Hematopoietic multipotent progenitor cell treated with erythropoietin and hydrocortisone succinate and interleukin-3 and kit ligand, for 15 days (in vitro differentiated cells): ENCODE results near the gene RGSL1.

Source experiments
- DNase-seq: peaks from one replicate; pipeline ENCODE4 v3.0.0-alpha.2; 2015; ENCODE audit warnings: low spot score

RGSL1 gene

GRCh38 chr1:182549346-182549745 lies 99.4 kb downstream of the RGSL1 start:
- DNase-seq: no peak

- no peak for DNase-seq
Measured at GRCh38 chr1:182549811-182550210, 99.9 kb downstream of the RGSL1 start.

- DNase-seq: no peak
Measured at GRCh38 chr1:182552527-182552926, 102.6 kb downstream of the RGSL1 start.

- no peak for DNase-seq
Measured at GRCh38 chr1:182555493-182555892, 105.5 kb downstream of the RGSL1 start.

- no peak for DNase-seq
Measured at GRCh38 chr1:182556279-182556678, 106.3 kb downstream of the RGSL1 start.

GRCh38 chr1:182560392-182560984 lies 110.5 kb downstream of the RGSL1 start:
- DNase-seq: no peak

DNA sequence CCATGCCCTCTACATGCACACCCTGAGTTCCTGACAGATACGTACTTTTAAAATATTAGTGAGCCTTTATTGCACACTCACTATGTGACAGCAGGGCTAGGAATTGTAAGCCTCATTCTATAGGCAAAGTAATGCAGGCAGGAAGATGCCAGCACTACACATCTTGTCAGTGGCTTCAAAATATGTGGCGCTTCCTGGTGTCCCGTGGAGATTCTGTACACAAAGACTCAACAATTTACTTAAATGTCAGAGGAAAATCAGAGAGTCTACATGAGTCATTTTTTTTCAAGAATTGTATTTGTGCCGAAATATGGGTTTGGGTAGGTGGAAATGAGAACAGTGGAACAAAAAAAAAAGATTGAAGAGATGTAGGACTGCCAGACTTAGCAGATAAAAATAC lies 111.5 kb downstream of the RGSL1 start:
- no peak for DNase-seq

DNA sequence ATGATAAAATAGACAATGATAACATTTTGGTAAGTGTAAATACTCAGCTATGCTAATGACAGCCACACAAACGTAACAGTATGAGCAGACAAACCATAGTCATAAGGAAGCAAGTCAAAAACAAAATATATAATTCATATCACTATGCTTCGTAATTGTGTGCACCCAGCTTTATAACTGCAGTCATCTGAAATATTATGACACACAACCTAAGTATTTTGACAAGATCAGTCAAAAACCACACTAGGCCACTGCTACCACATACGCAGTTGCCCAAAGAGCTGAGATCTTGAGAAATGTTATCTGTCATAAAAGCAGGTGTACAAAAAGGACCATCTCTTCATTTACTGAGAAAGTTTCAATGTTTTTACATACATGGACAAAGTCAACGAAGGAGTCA lies 113.1 kb downstream of the RGSL1 start:
- DNase-seq: no peak

- DNase-seq: no peak
Measured at GRCh38 chr1:182564406-182565004, 114.6 kb downstream of the RGSL1 start.

- no peak for DNase-seq
Measured at GRCh38 chr1:182565537-182565936, 115.6 kb downstream of the RGSL1 start.

DNA sequence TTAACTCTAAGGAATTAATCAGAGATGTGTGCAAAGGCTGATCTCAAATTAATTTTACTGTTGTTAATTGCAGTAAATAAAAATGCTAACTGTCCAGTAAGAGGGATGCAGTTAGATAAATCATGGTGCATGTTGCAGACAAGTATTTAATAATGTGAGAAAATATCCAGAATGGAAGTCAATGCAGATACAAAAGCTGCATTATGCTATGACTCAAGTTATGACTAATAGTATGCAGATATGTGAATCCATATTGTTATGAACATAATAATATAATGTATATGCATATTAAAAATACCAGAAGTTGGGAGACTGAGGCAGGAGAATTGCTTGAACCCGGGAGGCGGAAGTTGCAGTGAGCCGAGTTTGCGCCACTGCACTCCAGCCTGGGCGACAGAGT lies 117.7 kb downstream of the RGSL1 start:
- DNase-seq: no peak

DNA sequence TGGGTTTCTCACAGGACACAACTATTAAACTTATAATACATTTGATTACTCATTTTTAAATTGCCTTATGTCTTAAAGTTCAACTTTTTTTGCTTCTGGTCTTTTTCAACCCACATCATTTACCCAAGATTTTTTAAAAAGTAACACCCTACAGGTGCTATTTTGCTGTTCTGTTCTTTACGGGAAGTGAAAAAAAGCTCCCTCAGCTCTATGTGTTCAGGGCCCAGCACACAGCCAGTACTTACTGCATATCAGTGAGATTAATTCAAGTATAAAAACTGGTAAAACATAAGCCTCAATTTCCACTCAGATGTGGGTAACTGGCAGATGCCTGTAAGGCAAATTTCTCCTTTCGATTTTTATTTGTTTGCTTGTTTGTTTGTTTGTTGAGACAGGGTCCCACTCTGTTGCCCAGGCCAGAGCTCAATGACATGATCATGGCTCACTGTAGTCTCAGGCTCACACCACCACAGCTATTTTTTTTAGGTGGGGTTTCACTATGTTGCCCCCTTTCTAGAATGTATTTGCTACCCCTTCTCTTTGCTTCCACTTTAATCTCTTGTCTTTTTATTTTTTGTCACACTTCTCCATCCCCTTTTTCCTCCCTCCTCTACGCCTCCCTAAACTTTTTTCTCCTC lies 118.8 kb downstream of the RGSL1 start:
- no peak for DNase-seq

- DNase-seq: no peak
Measured at GRCh38 chr1:182569939-182570610, 120.1 kb downstream of the RGSL1 start.

DNA sequence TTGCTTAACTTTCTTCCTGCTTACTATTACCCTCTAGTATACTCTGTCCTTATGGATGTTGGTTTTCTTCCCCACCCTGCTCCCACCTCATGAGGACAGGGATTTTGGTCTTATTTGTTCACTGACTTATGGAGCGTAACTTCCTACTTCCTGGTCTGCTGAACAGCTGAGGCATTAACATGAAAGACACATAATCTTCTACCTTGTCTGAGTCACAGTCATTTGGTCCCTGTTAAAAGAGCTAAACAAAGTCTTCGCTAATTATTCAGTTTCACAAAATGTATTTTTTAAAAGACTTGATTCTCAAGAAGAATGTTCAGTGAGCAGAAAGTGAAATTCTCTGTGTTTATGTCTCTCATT lies 120.6 kb downstream of the RGSL1 start:
- no peak for DNase-seq

DNA sequence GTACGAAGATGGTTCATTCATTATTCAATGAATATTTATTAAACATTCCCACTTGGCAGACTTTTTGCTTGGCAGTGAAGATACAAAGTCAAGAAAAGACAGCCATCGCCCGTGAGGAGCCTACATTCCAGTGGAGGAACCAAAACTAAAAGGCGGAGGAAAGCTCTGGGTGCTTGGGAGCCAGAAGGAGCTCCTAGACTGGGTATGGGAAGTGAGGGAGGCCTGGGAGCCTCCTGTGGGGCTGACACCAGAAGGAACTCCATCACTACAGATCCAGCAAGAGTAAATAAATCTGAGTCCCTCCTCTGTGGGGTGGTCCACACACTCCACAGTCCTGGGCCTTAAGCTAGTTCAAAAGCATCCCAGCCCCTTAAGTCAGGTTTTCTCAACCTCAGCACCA lies 124.2 kb downstream of the RGSL1 start:
- no peak for DNase-seq

- no peak for DNase-seq
Measured at GRCh38 chr1:182575540-182576149, 125.7 kb downstream of the RGSL1 start.

DNA sequence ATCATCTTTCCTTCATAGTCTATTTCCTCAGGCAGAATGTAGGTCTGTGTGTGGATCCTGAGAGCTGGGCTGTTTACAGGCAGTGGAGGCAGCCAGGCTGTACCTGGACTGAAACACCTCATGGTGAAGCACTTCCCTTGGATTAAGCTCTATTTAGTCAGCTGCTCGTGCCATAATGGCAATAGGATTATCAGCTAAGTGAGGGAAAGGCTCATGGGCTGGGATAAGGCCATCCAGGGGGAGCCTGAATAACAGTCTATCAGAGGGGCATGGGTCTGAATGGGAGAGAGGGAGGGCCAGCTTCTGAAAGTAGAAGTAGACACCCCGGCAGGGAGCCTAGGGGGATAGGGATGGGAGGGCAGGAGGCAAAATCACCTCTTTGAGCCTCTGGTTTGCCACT lies 130.8 kb downstream of the RGSL1 start:
- no peak for DNase-seq

GRCh38 chr1:182584746-182585145 lies 134.8 kb downstream of the RGSL1 start:
- DNase-seq: no peak

DNA sequence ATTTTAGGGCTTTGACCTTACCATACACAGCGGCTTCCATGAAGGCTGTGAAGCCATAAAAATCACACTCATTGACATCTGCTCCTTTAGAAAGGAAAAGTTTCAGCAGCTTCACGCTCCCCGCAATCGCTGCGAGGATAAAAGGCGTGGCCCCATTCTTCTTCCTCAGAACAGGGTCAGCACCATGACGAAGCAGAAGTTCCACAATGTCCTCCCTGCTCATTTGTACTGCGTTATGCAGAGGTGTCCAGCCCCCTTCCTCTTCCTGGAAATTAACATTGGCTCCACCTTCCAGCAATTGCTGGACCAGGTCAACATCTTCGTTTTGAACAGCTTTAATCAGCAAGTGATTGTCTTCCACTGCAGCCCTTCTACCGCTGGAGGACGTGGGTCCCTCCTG lies 136.4 kb downstream of the RGSL1 start:
- no peak for DNase-seq

DNA sequence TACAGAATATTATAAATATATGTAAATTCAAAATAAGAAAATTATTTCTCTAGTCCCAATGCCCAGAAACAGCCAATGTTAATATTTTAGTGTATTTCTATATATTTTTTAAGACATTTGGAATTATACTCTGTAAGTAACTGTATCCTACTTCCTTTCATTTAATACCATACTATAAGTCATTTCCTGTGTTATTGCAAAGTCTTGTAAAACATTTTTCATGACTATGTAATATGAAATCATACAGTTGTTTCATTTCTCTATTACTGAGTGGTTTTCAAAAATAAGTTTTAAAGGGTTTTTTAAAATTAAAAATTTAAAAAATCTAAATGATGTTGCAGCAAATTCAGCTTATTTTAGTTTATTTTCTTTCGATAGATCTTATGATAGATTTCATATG lies 137.1 kb downstream of the RGSL1 start:
- DNase-seq: no peak

- DNase-seq: no peak
Measured at GRCh38 chr1:182587666-182588499, 137.9 kb downstream of the RGSL1 start.
